GDM1 (cell line): ENCODE results near the gene APOBEC3C.
A peak's percentile ranks its signal among the peaks of the same experiment; 100 is the strongest.
"Not testable (repeated sequence)": the region's sequence is repeated elsewhere in the genome, so short reads cannot be mapped to it uniquely, and the experiment has no call there.

Source experiments
- DNase-seq: peaks from one replicate; lab custom pipeline; 2025; lab: John Stamatoyannopoulos, UW

Gene APOBEC3C

DNA sequence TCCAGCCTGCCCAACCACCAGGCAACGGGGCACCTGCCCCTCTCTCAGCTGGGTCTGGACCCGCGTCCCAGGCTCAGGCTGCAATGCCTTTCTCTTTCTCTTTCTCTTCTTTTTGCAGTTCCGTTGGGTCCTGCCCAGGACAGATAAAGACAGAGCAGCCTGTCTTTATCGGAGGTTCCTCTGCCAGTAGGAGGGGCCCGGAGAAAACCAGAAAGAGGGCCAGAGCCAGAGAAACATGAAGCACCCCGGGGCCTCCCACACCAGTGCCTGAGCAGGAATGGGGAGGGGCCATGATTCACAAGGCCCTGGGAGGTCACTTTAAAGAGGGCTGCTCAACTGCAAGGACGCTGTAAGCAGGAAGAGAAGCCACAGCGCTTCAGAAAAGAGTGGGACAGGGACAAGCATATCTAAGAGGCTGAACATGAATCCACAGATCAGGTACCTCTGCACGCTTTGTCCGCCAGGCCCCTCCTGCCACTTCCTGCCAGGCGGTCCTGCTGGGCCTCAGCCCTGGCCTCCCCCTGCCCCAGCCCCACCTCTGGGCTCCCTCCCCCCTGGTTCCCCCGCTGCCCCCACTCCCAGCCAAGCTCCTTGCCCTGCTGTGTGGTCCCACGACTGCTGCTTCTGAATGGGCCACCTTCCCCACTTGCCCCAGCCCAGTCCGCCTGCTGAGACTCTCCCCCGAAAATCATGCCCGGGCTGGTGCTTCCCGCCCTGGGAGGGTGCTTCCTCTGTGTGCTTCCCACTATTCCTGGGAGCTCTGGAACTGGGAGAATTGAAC is at the start of gene APOBEC3C:
Gene APOBEC3C (plus strand): TSS at position 316 of the 781 bp plus-strand sequence. CDS start 106 bp downstream, at position 422.
- peak; percentile 72 for DNase-seq

DNA sequence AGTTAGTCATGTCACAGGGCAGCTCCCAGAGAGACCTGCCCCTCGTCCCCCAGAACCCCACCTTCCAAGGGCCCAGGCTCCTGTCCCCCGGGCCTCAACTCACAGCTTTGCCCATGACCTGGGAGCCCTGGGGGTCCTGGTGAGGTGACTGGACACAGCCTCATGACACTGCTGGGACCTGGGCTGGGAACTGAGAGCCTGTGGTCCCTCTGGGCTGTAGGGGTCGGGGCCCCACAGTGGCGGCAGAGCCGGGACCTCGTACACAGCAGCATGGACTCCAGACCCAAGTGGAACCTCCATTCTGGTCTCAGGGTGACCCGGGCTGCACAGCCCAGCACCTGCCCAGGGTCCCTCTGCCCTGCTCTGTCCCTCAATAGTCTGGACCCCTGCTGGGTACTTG is 49.8 kb upstream of the APOBEC3C start:
- DNase-seq: no peak

DNA sequence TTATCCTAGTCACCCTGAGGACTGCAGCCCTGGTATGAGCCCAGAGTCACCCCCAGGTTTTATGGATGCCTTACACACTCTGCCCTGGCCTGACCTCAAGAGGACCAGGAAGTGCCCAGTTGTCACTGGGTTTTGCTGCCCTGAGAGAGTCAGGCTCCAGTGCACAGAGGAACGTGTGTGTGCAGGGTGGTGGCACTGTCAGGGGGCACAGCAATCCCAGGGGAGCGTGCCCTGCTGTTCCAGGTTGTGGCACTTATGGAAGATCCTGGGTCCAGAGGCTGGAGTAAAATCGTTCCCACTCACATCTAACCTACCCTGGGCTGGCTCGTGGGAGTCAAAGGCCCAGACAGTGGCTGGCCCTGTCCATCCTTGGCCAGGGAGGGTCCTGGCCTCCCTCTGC is 49.1 kb upstream of the APOBEC3C start:
- DNase-seq: no peak

DNA sequence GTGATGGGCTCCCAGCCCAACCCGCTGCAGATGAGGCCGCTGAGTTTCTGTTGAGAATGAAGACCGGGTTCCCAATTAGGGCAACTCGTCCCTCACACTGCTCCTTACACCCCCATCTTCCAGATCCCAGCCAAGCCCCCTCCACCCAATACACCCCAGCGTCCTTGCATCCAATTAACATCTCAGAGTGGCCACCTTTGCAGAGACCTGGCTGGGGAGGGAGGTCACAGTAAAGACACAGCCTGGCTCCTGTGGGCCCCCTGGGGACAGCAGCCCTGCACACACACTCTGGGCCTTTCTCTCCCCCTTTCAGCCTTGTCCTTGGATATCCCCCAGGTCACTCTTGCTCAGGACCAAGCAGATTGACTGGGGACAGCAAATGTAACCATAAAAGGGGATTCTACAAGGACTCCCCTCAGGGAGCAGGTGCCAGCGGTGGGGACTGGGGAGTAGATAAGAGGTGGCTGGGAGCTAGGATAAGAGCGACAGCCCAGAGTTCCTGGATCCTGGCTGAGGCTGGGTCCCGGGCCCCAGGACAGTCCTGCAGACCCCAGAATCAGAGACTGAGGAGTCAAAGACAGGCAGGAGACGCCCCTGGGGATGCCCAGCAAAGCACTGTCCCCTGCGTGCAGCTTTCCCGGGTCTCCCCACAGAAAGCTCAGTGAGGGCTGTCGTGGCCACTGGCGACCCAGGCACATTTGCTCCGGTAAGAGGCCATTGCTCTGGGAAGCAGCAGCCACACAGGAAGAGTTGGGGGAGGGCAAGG is 48.3 kb upstream of the APOBEC3C start:
- no peak for DNase-seq

DNA sequence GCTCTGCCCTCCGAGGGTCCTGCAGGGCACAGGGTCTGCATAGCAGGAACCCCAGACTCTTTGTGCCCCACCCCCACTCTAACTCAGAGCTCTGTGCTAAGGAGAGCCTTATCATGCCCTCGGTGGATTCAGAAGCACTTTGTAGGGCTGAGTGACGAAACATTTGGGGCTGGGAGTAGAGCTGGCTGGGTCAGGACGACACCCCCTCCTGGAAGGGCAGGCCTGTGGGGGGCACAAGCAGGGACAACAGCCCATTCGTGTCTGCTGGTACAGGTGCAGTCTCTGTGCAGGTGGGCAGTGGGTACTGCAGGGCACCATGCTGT is 47.7 kb upstream of the APOBEC3C start:
- DNase-seq: no peak

DNA sequence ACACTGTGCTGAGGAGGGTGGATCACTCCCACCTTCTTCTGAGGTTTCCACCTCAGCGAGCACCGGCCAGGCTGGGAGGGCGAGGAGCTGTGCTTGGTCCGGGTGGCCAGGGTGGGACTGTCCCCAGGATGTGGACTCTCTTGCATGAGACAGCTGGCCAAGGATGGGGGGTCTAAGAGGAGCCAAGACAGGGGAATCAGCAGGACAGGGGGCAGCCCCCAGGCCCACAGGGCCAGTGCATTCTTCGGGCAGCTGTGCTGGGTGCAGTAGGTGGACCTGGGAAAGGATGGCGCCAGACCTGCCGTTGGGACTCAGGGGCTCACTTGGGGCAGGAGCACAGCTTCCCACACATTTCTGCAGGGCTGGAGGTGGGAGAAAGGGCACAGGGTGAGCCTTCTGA is 47.1 kb upstream of the APOBEC3C start:
- DNase-seq: no peak

DNA sequence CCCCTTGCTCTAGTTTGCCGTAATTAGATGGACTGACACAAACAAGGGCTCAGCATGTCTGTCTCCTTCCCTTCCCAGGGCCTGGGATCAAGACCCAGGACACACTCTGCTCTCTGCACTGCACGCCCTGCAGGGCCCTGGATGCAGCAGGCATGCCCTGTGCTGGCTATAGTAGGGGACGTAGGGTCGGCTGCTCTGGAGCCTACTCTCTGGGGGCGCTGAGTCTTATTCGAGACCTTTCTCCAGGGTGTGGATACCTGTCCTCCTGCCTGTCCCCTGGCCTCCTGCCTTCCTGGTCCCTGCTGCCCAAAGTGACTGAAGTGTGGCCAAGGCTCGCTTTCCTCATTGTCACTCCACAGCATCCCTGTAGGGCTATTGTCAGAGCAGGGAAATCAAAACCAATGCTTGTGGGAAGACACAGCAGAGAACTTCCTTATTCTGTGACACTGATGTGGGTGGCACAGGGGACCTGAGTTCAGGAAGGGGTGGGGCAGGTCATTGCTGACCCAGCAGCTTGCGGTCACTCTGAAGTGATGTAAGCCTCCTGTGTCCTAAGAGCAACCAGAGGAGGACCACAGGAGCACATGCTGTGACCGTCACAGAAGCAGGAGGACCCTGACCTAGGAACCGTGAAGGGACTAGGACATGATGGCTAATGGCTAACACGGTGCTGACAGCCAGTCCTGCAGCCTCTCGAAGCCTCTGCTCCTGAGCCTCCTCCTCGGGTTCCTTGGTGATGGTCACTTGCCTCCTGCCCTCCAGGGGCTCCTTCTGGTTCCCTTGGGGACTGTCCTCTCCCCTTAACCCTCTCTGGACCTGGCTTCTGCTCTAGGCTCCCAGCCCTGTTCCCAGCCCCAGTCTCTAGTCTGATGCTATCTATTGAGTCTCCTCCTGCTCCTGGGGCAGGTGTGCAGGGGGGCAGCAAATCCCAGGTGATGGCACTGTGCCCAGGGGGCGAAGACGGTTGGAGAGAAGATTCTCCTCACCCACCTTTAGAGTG is 46.3 kb upstream of the APOBEC3C start:
- no peak for DNase-seq

DNA sequence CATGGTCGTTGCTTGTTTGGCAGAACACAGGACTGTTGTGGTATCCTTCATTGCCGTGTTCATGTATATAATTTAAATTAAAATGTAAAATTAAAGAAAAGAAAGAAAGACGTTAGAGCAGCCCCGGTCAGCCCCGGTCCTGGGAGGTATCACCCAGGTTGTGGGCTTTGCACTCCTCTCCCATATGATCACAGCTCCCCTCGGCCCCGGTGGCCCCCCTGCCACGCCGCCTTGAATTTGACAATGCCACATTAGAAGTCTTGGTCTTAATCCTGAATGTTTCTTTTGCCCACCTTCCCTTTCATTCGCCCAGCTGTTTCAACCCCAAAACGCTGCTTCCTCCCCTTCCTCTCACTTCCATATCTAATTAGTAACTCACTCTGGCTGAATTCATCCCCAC is 45.3 kb upstream of the APOBEC3C start:
- no peak for DNase-seq

DNA sequence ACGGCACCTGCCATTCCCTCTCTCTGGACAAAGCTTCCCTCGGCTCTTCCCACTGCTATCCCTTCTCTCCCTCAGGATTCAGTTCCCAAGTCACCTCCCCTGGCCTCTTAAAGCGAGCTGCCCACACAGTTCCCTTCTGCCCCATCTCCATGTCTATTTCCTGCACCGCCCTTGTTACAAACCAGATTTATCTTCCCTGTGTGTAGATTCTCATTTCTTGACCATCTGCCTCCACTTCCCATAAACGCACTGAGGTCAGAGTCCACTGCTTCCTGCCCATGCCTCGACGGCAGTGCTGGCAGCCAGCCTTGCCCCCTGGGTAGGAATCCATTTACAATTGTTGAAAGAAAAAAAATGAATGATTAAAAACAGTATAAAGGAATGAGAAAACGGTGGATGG is 43.5 kb upstream of the APOBEC3C start:
- no peak for DNase-seq

DNA sequence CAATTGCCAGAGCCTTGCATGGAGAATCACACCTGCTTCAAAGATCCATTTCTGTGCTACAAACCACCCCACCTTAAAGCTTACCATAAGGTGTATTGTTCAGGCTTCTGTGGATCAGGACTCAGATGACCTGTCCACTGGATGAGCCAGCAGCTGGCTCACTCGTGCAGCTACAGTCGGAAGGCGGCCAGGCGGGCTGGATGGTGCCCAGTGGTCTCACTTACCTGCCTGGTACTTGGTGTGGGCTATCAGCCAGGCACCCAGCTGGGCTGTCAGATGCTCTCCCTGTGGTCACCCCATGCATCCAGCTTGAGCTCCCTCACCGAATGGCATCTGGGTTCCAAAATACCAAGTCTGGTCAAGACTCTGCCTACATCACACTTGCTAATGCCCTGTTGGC is 42.9 kb upstream of the APOBEC3C start:
- no peak for DNase-seq

DNA sequence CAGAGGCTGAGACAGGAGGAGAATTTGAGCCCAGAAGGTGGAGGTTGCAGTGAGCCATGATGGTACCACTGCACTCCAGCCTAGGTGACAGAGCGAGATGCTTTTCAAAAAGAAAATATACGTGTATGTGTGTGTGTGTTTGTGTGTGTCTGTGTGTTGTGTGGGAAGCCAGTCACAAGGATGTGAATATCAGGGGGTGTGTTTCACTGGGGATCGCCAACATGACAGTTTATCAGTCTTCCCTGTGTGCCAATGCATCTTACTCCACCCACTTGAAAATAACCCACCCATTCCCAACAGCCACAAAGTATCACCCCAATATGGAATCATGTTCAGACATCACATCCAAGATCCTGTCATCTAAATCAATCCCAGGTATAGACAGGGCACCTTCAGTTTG is 42.3 kb upstream of the APOBEC3C start:
- no peak for DNase-seq

DNA sequence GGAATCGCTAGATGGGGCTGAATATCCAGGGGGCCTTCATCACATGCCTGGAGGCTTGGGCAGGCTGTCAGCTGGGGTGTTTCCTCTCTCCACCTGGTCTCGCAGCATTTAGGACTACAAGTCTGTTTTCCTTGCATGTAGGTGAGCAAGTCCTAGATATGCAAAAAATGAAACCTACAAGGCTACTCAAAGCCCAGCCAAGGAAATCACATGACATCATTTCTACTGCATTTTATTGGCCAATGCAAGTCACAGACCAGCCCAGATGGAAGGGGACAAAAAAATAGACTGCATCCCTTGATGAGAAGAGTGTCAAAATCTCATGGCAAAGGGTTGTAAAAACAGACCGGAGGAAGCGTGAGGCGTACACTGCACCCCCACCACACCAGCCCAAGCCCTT is 41.5 kb upstream of the APOBEC3C start:
- no peak for DNase-seq

DNA sequence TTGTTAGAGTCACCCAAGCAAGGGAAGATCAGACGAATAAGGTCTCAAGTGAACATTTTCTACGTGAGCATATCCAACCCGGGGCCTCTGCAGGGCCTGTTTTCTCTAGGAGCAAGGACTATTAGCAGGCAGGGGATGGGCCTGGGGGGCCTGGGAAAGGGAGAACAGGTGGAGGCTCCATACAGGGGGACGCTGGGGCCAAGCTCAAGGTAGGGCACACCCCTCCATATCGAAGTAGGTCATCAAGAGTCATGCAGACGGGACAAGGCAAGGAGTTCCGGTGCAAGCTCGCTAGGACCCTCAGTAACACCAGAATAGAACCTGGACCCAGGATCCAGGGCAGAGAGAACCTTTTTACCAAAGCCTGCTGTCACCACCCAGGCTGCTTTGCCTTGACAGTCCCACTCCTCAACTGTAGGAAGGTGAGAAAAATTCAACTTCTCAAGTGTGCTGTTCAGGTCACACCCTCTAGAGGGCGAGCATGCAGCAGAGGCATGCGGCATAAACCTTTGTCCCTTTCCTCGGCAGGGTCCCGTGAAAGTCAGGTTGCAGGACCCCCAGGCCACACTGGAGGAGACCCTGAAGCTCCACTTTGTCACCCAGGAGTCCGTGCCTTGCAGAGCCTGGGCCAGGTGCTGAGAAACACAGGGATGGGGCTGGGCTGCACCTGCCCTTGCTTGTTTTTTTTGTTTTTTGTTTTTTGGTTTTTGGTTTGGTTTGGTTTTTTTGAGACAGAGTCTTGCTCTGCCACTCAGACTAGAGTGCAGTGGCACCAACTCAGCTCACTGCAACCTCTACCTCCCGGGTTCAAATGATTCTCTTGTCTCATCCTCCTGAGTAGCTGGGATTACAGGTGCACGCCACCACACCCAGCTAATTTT is 40.5 kb upstream of the APOBEC3C start:
- DNase-seq: no peak

DNA sequence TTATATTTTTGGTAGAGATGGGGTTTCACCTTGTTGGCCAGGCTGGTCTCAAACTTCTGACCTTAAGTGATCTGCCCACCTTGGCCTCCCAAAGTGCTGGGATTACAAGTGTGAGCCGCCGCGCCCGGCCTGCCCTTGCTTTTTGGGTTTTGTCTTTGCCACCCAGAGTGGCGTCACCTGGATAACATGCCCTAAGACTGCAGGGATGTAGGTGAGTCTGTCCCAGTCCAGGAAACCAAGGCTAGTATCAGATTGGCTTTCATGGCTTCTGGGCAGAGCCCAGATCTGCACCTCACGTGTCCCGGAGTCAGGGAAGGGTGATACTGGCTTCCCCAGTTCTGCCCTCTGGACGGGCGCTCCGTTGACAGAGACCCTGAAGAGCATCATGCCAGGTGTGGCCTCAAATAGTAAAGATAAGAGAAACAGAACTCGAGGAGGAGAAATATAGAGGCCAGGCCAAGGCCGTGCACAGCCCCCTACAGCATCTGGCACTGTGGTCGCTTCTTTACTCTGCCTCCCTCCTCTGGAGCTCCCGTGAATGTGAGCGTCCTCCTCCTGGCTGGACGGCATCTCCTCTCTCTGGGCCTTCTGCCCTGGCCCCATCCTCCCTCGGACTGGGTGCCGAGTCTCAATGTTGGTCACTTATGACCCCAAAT is 39.8 kb upstream of the APOBEC3C start:
- DNase-seq: no peak

DNA sequence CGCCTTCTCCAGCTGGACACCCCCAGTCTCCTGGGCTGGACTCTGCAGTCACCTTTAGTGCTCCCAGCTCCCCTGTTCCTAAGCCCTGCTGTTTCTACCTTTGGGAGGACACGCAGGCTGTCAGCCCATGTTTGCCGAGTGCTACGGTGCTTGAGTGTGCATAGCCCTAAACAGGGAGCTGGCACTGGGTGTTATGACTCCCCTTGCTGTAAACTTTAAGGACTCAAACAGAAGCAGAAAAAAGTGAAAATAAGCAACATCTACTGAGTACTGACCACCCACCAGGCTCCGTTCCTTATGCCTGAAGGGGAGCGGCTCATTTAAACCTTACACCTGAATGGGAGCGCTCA is 39.3 kb upstream of the APOBEC3C start:
- DNase-seq: no peak

DNA sequence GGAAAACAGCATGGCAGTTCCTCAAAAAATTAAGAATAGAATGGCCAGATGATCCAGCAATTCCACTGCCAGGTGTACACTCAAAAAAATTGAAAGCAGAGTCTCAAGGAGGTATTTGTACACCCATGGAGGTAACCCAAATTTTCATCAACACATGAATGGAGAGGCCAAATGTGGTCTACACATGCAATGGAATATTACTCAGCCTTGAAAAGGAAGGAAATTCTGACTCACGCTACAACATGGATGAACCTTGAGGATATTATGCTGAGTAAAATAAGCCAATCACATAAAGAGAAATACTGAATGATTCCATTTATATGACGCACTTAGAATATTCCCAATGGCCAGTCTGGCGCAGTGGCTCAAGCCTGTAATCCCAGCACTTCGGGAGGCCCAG is 36.8 kb upstream of the APOBEC3C start:
- not testable (repeated sequence) for DNase-seq

DNA sequence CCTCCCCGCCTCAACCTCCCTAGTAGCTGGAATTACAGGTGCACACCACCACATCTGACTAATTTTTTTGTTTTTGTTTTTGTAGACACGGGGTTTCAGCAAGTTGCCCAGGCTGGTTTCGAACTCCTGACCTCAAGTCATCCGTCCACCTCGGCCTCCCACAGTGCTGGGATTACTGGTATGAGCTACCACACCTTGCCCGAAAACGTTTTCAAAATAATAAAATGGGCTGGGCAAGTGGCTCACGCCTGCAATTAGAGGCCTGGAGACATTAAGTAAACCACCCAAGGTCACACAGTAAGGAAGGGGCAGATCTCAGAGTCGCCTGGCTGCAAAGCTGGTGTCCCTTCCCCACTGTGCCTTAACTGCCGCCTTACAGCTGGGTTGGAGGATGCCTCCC is 33.5 kb upstream of the APOBEC3C start:
- DNase-seq: not testable (repeated sequence)

DNA sequence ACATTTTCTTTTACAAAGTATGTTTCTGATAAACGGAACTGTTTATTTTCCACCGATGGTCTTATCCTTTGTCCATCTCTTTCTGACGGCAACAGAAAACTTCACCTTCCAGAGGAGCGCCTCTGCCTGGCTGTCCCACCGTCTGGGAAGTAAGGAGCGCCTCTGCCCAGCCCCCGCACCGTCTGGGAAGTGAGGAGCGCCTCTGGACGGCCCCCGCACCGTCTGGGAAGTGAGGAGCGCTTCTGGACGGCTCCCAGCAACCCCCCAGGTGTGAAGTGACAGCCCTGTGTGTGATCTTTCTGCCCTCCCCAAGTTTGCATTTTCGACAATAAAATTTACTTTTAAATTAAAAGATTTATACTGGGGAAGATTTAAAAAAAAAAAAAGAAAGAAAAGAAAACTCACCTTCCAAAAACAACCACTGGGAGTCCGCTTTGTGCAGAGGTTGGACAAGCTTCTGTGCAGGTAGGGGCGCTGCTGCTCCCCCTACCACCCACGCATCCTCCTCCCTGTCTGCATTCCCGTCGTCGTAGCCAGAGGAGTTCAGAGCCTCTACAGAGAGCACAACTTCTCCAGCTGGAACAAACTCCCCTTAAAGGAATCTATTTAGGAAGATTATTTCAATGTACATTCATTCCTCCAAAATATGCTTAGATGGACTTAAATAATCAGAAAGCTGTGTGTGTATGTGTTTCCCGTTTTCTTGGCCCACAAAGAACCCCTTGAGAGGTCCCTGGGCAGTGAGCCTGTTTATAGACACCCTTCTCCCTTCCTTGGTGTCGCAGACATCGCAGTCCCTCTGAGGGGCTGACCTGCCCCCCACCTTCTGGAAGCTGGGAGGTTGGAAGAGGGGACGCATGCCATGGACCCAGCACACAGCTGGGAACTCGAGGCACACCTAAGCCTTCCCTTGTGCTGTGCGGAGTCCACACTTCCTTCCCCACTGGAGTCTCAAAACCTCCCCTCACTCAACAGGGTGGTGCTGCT is 32.8 kb upstream of the APOBEC3C start:
- DNase-seq: no peak

DNA sequence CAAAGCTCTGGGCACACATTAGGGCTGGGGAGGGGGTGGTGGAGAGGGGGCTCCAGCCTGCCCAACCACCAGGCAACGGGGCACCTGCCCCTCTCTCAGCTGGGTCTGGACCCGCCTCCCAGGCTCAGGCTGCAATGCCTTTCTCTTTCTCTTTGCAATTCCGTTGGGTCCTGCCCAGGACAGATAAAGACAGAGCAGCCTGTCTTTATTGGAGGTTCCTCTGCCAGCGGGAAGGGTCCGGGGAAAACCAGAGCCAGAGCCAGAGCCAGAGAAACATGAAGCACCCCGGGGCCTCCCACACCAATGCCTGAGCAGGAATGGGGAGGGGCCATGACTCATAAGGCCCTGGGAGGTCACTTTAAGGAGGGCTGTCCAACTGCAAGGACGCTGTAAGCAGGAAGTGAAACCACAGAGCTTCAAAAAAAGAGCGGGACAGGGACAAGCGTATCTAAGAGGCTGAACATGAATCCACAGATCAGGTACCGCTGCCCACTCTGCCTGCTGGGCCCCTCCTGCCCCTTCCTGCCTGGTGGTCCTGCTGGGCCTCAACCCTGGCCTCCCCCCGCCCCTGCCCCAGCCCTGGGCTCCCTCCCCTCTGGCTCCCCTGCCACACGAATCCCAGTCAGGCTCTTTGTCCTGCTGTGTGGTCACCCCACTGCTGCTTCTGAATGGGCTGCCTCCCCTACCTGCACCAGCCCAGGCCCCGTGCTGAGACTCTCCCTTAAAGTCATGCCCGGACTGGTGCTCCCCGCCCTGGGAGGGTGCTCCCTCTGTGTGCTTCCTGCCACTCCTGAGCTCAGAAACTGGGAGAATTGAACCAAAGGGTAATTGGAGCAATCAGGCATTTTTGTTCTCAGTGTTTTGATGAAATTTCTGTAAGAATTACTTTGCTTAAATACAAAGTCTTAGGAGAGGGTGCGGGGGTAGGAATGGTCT is 31.8 kb upstream of the APOBEC3C start, which contains the start of gene APOBEC3B:
Gene APOBEC3B (plus strand): TSS at position 356 of the 936 bp plus-strand sequence. CDS start 107 bp downstream, at position 463.
- DNase-seq: no peak
